ENCODE measurements around the gene ZNHIT3.
"Not testable (repeated sequence)": the region's sequence is repeated elsewhere in the genome, so short reads cannot be mapped to it uniquely, and the experiment has no call there.

Gene ZNHIT3

GRCh38 chr17:36485027-36485426 lies 1.5 kb upstream of the ZNHIT3 start:
- DNase-seq = no peak

DNA sequence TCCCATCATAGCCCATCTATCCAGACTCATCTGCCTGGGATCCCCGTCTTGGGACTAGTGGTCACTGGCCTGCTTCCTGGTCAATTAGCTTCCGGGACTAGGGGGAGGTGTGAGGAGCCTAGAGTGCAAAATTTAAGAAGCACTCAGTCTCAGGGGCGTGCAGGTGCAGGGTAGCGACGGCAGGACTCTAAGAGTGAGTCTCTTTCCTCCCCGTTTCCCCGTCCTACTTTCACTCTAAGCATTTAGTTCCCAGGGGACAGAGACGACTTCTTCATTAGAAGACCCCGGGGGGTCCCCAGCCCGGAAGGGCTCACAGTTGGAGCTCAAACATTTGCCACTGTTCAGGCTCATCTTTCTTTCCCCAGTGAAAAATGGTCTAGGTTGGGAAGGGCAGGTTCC lies 677 bp upstream of the ZNHIT3 start:
- no peak for DNase-seq

DNA sequence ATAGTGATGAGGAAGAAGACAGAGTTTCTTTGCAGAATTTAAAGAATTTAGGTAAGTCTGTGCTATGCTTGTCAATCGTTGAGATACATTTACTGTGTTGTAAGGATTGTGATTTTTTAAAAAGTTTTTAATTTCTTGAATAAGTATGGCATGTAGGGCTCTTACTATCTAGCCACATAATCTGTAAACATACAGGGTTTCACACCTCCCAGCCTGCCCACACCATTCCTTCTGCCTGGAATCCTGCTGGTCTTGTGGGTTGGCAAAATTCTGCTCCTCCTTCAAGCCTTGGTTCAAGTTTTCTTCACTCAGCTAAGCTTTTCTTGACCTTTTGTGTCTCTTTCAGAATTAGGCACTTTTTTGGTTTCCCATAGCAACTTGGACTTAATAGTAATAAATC lies 7.5 kb downstream of the ZNHIT3 start:
- DNase-seq = no peak

- DNase-seq = no peak
Observed at GRCh38 chr17:36494674-36495073, 8.2 kb downstream of the ZNHIT3 start.

GRCh38 chr17:36495076-36495578 lies 8.6 kb downstream of the ZNHIT3 start:
- DNase-seq = no peak

DNA sequence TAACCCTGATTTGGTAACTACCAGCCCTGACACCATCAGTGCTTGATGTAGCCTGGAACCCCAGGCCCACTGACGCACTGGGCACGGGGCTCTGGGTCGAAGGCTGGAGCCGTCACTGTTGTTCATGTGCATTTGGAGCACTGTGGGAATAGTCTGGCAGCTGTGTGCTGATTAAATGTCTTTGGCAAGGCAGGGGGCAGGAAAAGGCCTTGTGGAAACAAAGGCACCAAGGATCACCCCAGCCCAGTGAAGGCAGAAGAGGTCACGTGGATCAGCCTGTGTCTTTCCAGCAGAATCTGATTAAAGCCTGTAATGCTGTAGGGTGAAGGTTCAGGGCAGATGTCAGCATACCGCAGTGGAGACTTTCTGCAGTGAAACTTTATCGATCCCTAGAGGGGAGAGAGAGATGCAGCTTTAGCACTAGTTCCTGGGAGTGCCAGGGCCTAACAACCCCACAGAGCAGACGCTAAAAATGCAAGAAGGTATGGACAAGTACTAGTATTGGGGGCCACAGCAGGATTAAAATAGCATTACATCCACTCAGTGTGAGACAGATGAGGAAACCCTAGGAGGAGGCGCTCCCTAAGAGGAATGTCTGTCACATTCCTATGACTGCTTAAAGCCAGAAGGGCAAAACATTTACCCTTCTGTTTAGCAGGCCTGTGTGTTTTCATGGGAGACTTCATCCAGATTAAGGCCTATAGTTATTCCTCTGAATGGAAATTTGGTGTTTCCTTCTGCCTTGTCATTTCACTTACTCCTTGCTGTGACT lies 9.7 kb downstream of the ZNHIT3 start:
- DNase-seq = no peak

- DNase-seq = no peak
Observed at GRCh38 chr17:36498155-36498554, 11.7 kb downstream of the ZNHIT3 start.

DNA sequence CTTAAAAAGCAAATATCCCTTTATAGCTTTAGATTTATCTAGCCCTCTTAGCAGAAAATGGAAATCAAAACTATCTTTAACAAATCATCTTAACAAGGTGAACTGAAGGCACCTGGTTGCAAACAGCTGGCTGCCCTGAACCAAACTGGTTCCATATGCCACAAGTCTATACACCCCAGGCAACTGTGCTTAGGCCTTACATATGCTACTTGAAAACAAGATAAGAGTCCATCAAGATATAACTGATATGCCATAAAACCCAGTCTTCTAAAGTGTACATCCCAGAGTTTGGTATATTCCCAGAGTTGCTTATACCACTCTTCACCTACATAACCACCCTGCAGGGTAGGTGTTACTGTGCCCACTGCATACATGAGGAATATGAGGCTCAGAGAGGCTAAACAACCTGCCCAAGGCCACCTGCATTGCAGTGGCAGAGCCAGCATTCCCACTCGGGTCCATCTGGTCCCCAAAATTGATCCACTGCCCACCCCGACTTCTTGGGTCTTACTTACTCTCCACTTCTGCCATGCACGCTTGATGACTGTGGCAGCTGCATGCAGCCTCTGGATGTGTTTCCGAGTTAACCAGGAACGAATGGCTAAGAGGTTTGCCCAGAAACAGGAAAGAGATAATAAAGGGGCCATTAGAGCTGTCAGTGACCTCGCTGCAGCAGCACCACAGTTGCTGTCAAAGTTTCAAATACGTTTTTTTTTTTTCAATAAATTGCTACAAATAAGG lies 12.2 kb downstream of the ZNHIT3 start:
- DNase-seq = no peak

DNA sequence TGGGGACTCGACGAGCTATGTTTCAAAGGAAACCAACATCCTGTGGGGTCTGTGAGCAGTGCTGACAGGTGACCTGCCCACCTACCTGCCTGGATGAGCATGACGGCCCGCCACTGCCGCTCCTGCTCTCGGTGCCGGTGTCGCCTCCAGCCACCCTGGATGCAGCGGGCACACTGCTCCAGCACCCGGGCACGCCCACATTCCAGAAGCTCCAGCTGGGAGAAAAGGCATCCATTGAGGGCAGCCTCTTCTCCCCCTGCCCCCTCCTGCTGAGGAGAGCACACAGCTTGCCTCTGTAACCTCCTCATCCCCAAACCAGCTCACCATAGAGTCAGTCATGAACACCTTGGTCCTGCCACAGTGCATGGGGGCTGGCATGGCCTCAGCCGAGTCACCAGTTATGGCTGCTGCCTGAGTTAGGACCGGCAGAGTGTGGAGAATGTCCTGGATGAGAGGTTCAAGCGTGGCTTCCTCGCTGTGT lies 14.3 kb downstream of the ZNHIT3 start:
- DNase-seq = no peak

- DNase-seq = no peak
Observed at GRCh38 chr17:36501351-36501750, 14.9 kb downstream of the ZNHIT3 start.

GRCh38 chr17:36501963-36502362 lies 15.5 kb downstream of the ZNHIT3 start:
- DNase-seq = no peak

DNA sequence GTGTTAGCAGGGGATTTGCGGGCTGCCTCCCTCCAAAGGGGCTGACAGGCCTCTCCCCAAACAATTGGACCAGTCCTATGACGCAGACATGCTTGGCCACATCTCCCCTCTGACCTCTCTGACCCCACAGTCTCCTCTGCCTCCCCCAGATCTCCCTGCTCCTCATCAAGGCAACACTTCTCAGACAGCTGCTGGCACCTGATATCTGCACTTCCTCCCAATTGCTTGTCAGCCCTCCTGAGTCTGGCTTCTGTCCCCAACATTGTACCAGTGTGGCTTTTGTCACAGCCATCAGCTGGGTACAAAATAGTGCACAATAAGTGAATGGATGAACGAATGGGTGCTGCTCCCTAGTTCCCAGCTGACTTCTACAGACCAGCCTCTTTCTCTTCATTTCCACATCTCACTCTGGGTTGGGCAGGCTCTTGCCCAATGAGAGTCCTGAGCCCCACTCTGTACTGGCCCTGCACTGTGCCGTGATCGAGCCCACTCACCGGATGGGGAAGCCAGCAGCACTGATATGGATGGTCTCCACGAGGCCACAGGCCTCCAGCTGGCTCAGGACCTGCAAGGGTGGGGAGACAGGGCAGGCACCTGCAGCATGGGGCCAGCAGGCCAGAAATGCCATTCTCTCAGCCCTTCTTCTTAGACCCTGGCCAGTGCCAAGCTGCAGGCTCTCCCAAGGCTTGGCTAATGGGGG lies 17.1 kb downstream of the ZNHIT3 start:
- DNase-seq = no peak

GRCh38 chr17:36504156-36504545 lies 17.7 kb downstream of the ZNHIT3 start:
- no peak for DNase-seq

DNA sequence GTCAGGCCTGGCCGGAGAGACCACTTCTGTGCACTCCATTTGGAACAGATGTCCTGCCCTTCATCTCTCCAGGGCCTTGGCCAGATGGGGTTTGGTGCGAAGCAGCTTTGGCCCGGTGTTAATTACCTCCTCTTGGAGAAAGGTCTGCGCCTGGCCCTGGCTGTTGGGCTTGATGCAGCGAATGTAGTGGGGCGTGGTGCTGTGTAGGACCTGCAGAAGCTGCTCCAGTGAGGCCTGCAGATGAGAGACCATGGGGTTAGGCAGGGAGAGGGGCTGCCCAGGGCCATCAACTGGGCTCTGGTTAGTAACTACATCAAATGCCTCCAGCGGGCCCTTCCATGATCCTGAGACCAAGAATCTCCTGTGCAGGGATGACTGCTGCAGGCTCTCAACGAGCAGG lies 18.7 kb downstream of the ZNHIT3 start:
- no peak for DNase-seq

GRCh38 chr17:36506249-36506826 lies 19.9 kb downstream of the ZNHIT3 start:
- no peak for DNase-seq

- no peak for DNase-seq
Observed at GRCh38 chr17:36506831-36507230, 20.4 kb downstream of the ZNHIT3 start.

GRCh38 chr17:36507266-36507665 lies 20.8 kb downstream of the ZNHIT3 start:
- no peak for DNase-seq

GRCh38 chr17:36508439-36508838 lies 22.0 kb downstream of the ZNHIT3 start:
- DNase-seq = not testable (repeated sequence)

GRCh38 chr17:36509272-36509985 lies 22.9 kb downstream of the ZNHIT3 start:
- no peak for DNase-seq

GRCh38 chr17:36510636-36511035 lies 24.2 kb downstream of the ZNHIT3 start:
- DNase-seq = no peak

DNA sequence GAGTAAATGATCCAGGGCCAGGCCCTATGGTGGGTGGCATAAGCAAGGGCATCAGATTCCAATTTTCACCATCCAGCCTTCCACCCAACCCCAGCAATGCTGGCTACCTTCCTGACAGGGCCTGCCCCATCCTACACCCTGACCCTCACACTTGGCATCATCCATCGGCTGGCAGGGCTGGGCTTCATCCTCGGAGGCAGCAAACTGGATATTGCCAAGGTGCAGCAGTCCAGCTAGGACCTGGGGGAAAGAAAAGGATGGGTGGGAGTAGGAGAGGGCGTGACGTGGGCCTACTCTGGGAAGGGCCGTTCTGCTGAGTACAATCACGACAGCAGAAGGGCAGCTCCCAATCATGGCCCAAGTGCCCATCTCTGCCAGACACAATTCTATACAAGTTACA lies 24.7 kb downstream of the ZNHIT3 start:
- DNase-seq = no peak

GRCh38 chr17:36512641-36513040 lies 26.2 kb downstream of the ZNHIT3 start:
- DNase-seq = no peak
